Natural killer cell treated with Interleukin-12 subunit alpha and Interleukin-12 subunit beta and Interleukin-15 and Interleukin-18, amount 100 ng/mL, for 72 hours (primary cell): Measurements from ENCODE around the gene NINL. TPM values are rescaled to one million over a fixed set of nuclear protein-coding genes. Genes with fewer than 3 reads are reported as not detected.
"Not testable (repeated sequence)": the region's sequence is repeated elsewhere in the genome, so short reads cannot be mapped to it uniquely, and the experiment has no call there.

Source experiments
- ATAC-seq, 2 donors: fragments of 150-1000 bp; cut with Tn5 transposase in 1 of 2; sonication (Bioruptor Pico), chemical (Tn5 transposase) in 1 of 2; 2 replicates each; pipeline ENCODE4 v1.10.0; 2021
- DNase-seq: peaks from one replicate; pipeline ENCODE4 v3.0.0; 2022; ENCODE audit warnings: low spot score
- H3K27ac Mint-ChIP-seq, 2 donors: 1 replicate in 1 of 2; 2 replicates in 1 of 2; pipeline ENCODE4 v1.8.0; 2022; ENCODE audit warnings: mixed read lengths in 2 of 2, mild to moderate bottlenecking in 1 of 2, moderate library complexity in 1 of 2
- H3K27me3 Mint-ChIP-seq, 2 donors: 1 replicate in 1 of 2; 2 replicates in 1 of 2; pipeline ENCODE4 v1.8.0; 2022; ENCODE audit warnings: mixed read lengths in 2 of 2
- H3K36me3 Mint-ChIP-seq: one replicate; pipeline ENCODE4 v1.8.0; 2022; ENCODE audit warnings: mixed read lengths
- H3K4me1 Mint-ChIP-seq, 2 donors: 1 replicate in 1 of 2; 2 replicates in 1 of 2; pipeline ENCODE4 v1.8.0; 2022; ENCODE audit warnings: low read depth in 2 of 2, mixed read lengths in 2 of 2, mild to moderate bottlenecking in 1 of 2
- H3K4me3 Mint-ChIP-seq: one replicate; pipeline ENCODE4 v1.8.0; 2022; ENCODE audit warnings: mixed read lengths
- H3K9me3 Mint-ChIP-seq: 2 replicates; pipeline ENCODE4 v1.8.0; 2022; ENCODE audit warnings: mixed read lengths
- total RNA-seq, 2 donors: library from RNA; stranded (reverse); gene quantifications; one replicate each; pipeline ENCODE4 v1.2.3, GENCODE V29; 2022

The NINL gene
- total RNA-seq, 2 donors from 2014 or later = 1.4 to 1.6 TPM

- H3K27me3 Mint-ChIP-seq = no peaks in the 10 kb centered on the region
- ATAC-seq (no peak), DNase-seq (no peak)
- H3K27ac Mint-ChIP-seq = no peak overlapping the region
- no peak overlapping the region for H3K4me3 Mint-ChIP-seq
- H3K4me1 Mint-ChIP-seq = peaks cover 14 to 15% of the 10 kb centered on the region in 2 donors
- H3K36me3 Mint-ChIP-seq = no peaks in the 10 kb centered on the region
- no peaks in the 10 kb centered on the region for H3K9me3 Mint-ChIP-seq
Observed at GRCh38 chr20:25553819-25554296, 31.5 kb downstream of the NINL start.

GRCh38 chr20:25552977-25553376 is 32.4 kb downstream of the NINL start:
- ATAC-seq (no peak), DNase-seq (no peak)
- no peak overlapping the region for H3K4me3 Mint-ChIP-seq
- no peaks in the 10 kb centered on the region for H3K27me3 Mint-ChIP-seq
- H3K27ac Mint-ChIP-seq = no peak overlapping the region
- H3K4me1 Mint-ChIP-seq = peaks cover 14 to 15% of the 10 kb centered on the region in 2 donors
- no peaks in the 10 kb centered on the region for H3K9me3 Mint-ChIP-seq
- no peaks in the 10 kb centered on the region for H3K36me3 Mint-ChIP-seq

GRCh38 chr20:25551413-25552215 is 33.7 kb downstream of the NINL start:
- Mint-ChIP-seq H3K4me3 (no peak overlapping the region), H3K4me1 (peaks cover 14 to 15% of the 10 kb centered on the region in 2 donors), H3K27me3 (no peaks in the 10 kb centered on the region), H3K9me3 (no peaks in the 10 kb centered on the region), H3K27ac (no peak overlapping the region), H3K36me3 (no peaks in the 10 kb centered on the region)
- DNase-seq = no peak
- no peak for ATAC-seq

- H3K4me3 Mint-ChIP-seq, DNase-seq, H3K9me3 Mint-ChIP-seq, H3K27me3 Mint-ChIP-seq, ATAC-seq, H3K36me3 Mint-ChIP-seq, H3K27ac Mint-ChIP-seq: not testable (repeated sequence)
- peaks cover 14 to 15% of the 10 kb centered on the region in 2 donors for H3K4me1 Mint-ChIP-seq
Observed at GRCh38 chr20:25550645-25551337, 34.5 kb downstream of the NINL start.

GRCh38 chr20:25549843-25550477 is 35.4 kb downstream of the NINL start:
- Mint-ChIP-seq H3K9me3 (no peaks in the 10 kb centered on the region), H3K4me3 (peak overlapping the region; percentile 38), H3K27me3 (no peaks in the 10 kb centered on the region), H3K36me3 (no peaks in the 10 kb centered on the region), H3K27ac (peak overlapping the region in 1 of 2 donors; percentile 74), H3K4me1 (peaks cover 14 to 16% of the 10 kb centered on the region in 2 donors)
- ATAC-seq = no peak
- no peak for DNase-seq

GRCh38 chr20:25549172-25549773 is 36.1 kb downstream of the NINL start:
- Mint-ChIP-seq H3K27ac (peak overlapping the region in 1 of 2 donors; percentile 74), H3K4me3 (peak overlapping the region; percentile 38)
- no peak for ATAC-seq

GRCh38 chr20:25548613-25549086 is 36.7 kb downstream of the NINL start:
- Mint-ChIP-seq H3K4me1 (peaks cover 14 to 22% of the 10 kb centered on the region in 2 donors), H3K36me3 (no peaks in the 10 kb centered on the region), H3K9me3 (no peaks in the 10 kb centered on the region), H3K4me3 (no peak overlapping the region), H3K27me3 (no peaks in the 10 kb centered on the region), H3K27ac (no peak overlapping the region)
- DNase-seq (no peak), ATAC-seq (peak in 1 of 2 donors; percentile 31)

More at GRCh38 chr20:25549172-25549773, 36.1 kb downstream of the NINL start:
- peaks cover 14 to 19% of the 10 kb centered on the region in 2 donors for H3K4me1 Mint-ChIP-seq
- DNase-seq = no peak
- no peaks in the 10 kb centered on the region for H3K9me3 Mint-ChIP-seq
- H3K27me3 Mint-ChIP-seq = no peaks in the 10 kb centered on the region
- H3K36me3 Mint-ChIP-seq = no peaks in the 10 kb centered on the region

- Mint-ChIP-seq H3K4me3 (no peak overlapping the region), H3K4me1 (peaks cover 14 to 22% of the 10 kb centered on the region in 2 donors), H3K27ac (no peak overlapping the region), H3K36me3 (no peaks in the 10 kb centered on the region), H3K27me3 (no peaks in the 10 kb centered on the region), H3K9me3 (no peaks in the 10 kb centered on the region)
- ATAC-seq (peak in 1 of 2 donors; percentile 36), DNase-seq (no peak)
Observed at GRCh38 chr20:25547999-25548398, 37.3 kb downstream of the NINL start.

- Mint-ChIP-seq H3K27me3 (no peaks in the 10 kb centered on the region), H3K4me1 (peaks cover 14 to 22% of the 10 kb centered on the region in 2 donors), H3K36me3 (no peaks in the 10 kb centered on the region), H3K27ac (no peak overlapping the region), H3K4me3 (no peak overlapping the region), H3K9me3 (no peaks in the 10 kb centered on the region)
- ATAC-seq (no peak), DNase-seq (no peak)
Observed at GRCh38 chr20:25547063-25547462, 38.3 kb downstream of the NINL start.

- no peak overlapping the region for H3K4me3 Mint-ChIP-seq
- DNase-seq (no peak), ATAC-seq (no peak)
- peaks cover 14 to 24% of the 10 kb centered on the region in 2 donors for H3K4me1 Mint-ChIP-seq
- H3K36me3 Mint-ChIP-seq = no peaks in the 10 kb centered on the region
- no peaks in the 10 kb centered on the region for H3K27me3 Mint-ChIP-seq
- H3K9me3 Mint-ChIP-seq = no peaks in the 10 kb centered on the region
- H3K27ac Mint-ChIP-seq = no peak overlapping the region
Observed at GRCh38 chr20:25546048-25546447, 39.3 kb downstream of the NINL start.

GRCh38 chr20:25545171-25545570 is 40.2 kb downstream of the NINL start:
- H3K4me1 Mint-ChIP-seq = peaks cover 10 to 20% of the 10 kb centered on the region in 2 donors
- H3K9me3 Mint-ChIP-seq = no peaks in the 10 kb centered on the region
- H3K36me3 Mint-ChIP-seq = no peaks in the 10 kb centered on the region
- no peak for ATAC-seq
- no peaks in the 10 kb centered on the region for H3K27me3 Mint-ChIP-seq
- DNase-seq = no peak
- no peak overlapping the region for H3K4me3 Mint-ChIP-seq
- no peak overlapping the region for H3K27ac Mint-ChIP-seq

GRCh38 chr20:25544734-25545133 is 40.6 kb downstream of the NINL start:
- Mint-ChIP-seq H3K4me3 (no peak overlapping the region), H3K27me3 (no peaks in the 10 kb centered on the region), H3K36me3 (no peaks in the 10 kb centered on the region), H3K4me1 (peaks cover 5 to 16% of the 10 kb centered on the region in 2 donors), H3K9me3 (no peaks in the 10 kb centered on the region), H3K27ac (no peak overlapping the region)
- DNase-seq = no peak
- no peak for ATAC-seq

- Mint-ChIP-seq H3K4me3 (no peak overlapping the region), H3K27me3 (no peaks in the 10 kb centered on the region), H3K9me3 (no peaks in the 10 kb centered on the region), H3K27ac (no peak overlapping the region), H3K4me1 (peaks cover 1 to 12% of the 10 kb centered on the region in 2 donors), H3K36me3 (no peaks in the 10 kb centered on the region)
- DNase-seq = no peak
- ATAC-seq = no peak
Observed at GRCh38 chr20:25544311-25544710, 41.0 kb downstream of the NINL start.
